K562 (cell line): ENCODE results near the gene HPS4. TPM values are rescaled to one million over a fixed set of nuclear protein-coding genes. Genes with fewer than 3 reads are reported as not detected.

Experiments
- ATAC-seq: fragments of 200-7000 bp; cut with Tn5 transposase; 3 replicates; pipeline ENCODE4 v1.9.1; 2020; ENCODE audit warnings: moderate library complexity
- BruUV-seq: library from RNA; stranded (reverse); fragments of 400-500 nt; replicated peaks from 2 replicates; lab custom pipeline; 2021; lab: Mats Ljungman, UMichigan
- CTCF ChIA-PET: fragments of 300-600 bp; formaldehyde crosslinking; extraction: SDS; loops from one replicate; lab custom pipeline; 2021; ENCODE audit warnings: low intra/inter-chr PET ratio; lab: Yijun Ruan, JAX
- POLR2A ChIA-PET: fragments of 300-600, 350-650 bp; sonication (Branson Sonifier 250); formaldehyde crosslinking; extraction: SDS; loops from one replicate; lab custom pipeline; 2021; ENCODE audit warnings: antibody characterized with exemption, inconsistent platforms; lab: Yijun Ruan, JAX
- DNase-seq, 4 experiments: peaks; one replicate each; pipeline versions ENCODE4 v3.0.0 to v3.0.0-alpha.2; 2011 to 2018; ENCODE audit warnings: low spot score in 3 of 4, mixed read lengths in 3 of 4; ENCODE audit errors: extremely low read depth in 1 of 4
- FAIRE-seq: peaks from 2 replicates; lab custom pipeline; 2011; peaks lifted over from hg19 to GRCh38; lab: Jason Lieb, UNC
- H2AFZ ChIP-seq: 2 replicates; pipeline ENCODE4 v1.6.0; 2011; ENCODE audit warnings: low read depth, low read length, control low read depth, inconsistent platforms
- H3K27ac ChIP-seq: fragments of 200-600 bp; 3 replicates; pipeline ENCODE4 v1.8.0; 2011; ENCODE audit warnings: low read depth, mild to moderate bottlenecking, control low read depth, inconsistent platforms, low read length, moderate library complexity, mixed read lengths; ENCODE audit errors: extremely low read depth
- H3K27me3 ChIP-seq, 2 experiments: fragments of 300-600 bp in 1 of 2; 2 replicates in 1 of 2; 3 replicates in 1 of 2; pipeline versions ENCODE4 v1.6.0 to v1.8.0; 2011; ENCODE audit warnings: inconsistent platforms in 2 of 2, low read length in 2 of 2, mild to moderate bottlenecking in 1 of 2, mixed read lengths in 1 of 2, moderate library complexity in 1 of 2; ENCODE audit not compliant: control insufficient read depth in 2 of 2, insufficient read depth in 2 of 2
- H3K36me3 ChIP-seq: fragments of 300-600 bp; 3 replicates; pipeline ENCODE4 v1.8.0; 2011; ENCODE audit warnings: mild to moderate bottlenecking, low read length, inconsistent platforms; ENCODE audit not compliant: control insufficient read depth, insufficient read depth
- H3K4me1 ChIP-seq, 2 experiments: fragments of 200-600 bp in 1 of 2; replicated peaks in 1 of 2; 2 replicates in 1 of 2; 3 replicates in 1 of 2; pipeline versions ENCODE4 v1.5.1 to v1.8.0; 2011; ENCODE audit warnings: inconsistent platforms in 2 of 2, low read length in 2 of 2, mild to moderate bottlenecking in 1 of 2, mixed read lengths in 1 of 2, moderate library complexity in 1 of 2; ENCODE audit not compliant: control insufficient read depth in 2 of 2, insufficient read depth in 2 of 2
- H3K4me2 ChIP-seq: 2 replicates; pipeline ENCODE4 v1.6.1; 2011; ENCODE audit warnings: low read length, control low read depth, inconsistent platforms, mixed read lengths; ENCODE audit not compliant: insufficient read depth
- H3K4me3 ChIP-seq: fragments of 200-600 bp; sonication (generic), shearing (Covaris generic); 2 replicates; pipeline ENCODE4 v1.5.1; 2016; ENCODE audit warnings: control low read depth, inconsistent platforms
- H3K79me2 ChIP-seq: fragments of 200-600 bp; 3 replicates; pipeline ENCODE4 v1.8.0; 2011; ENCODE audit warnings: low read length, inconsistent platforms; ENCODE audit not compliant: control insufficient read depth, insufficient read depth
- H3K9ac ChIP-seq, 2 experiments: 2 replicates each; pipeline versions ENCODE4 v1.6.0 to v1.6.1; 2011; ENCODE audit warnings: low read depth in 2 of 2, low read length in 2 of 2, control low read depth in 1 of 2, inconsistent platforms in 1 of 2, mild to moderate bottlenecking in 1 of 2, mixed read lengths in 1 of 2; ENCODE audit not compliant: insufficient read depth in 1 of 2
- H3K9me1 ChIP-seq: one replicate; pipeline ENCODE4 v1.6.0; 2011; ENCODE audit warnings: inconsistent platforms, mild to moderate bottlenecking, low read length, moderate library complexity; ENCODE audit not compliant: control insufficient read depth, insufficient read depth
- H3K9me3 ChIP-seq: replicated peaks from 2 replicates; pipeline ENCODE4 v1.5.1; 2011; ENCODE audit warnings: low read depth, low read length, inconsistent platforms; ENCODE audit not compliant: control insufficient read depth, insufficient read depth
- H4K20me1 ChIP-seq: replicated peaks from 2 replicates; pipeline ENCODE4 v1.6.1; 2011; ENCODE audit warnings: low read length, inconsistent platforms, mixed read lengths; ENCODE audit not compliant: control insufficient read depth, insufficient read depth
- CXXC5 ChIP-seq: fragments of 250-450 bp; sonication (Bioruptor Pico); IDR thresholded peaks from 2 replicates; pipeline ENCODE4 v1.8.0; 2022; ENCODE audit warnings: inconsistent platforms, mild to moderate bottlenecking, moderate library complexity
- L3MBTL2 ChIP-seq: fragments of 450-650 bp; IDR thresholded peaks from 2 replicates; pipeline ENCODE4 v1.6.1; 2016; ENCODE audit warnings: mild to moderate bottlenecking, moderate library complexity
- NFYB ChIP-seq: IDR thresholded peaks from 2 replicates; pipeline ENCODE4 v1.6.1; 2011; ENCODE audit warnings: mild to moderate bottlenecking, moderate library complexity; ENCODE audit not compliant: insufficient read length; ENCODE audit errors: extremely low read depth
- TOE1 ChIP-seq, 2 experiments: fragments of 450-650 bp in 1 of 2; sonication (generic) in 1 of 2; formaldehyde crosslinking in 1 of 2; IDR thresholded peaks; 2 replicates each; pipeline versions ENCODE4 v1.7.1 to v1.8.0; 2016 to 2022; ENCODE audit warnings: borderline replicate concordance in 2 of 2, mild to moderate bottlenecking in 2 of 2, antibody characterized with exemption in 1 of 2, inconsistent platforms in 1 of 2, low read depth in 1 of 2, missing genetic modification reagents in 1 of 2, moderate library complexity in 1 of 2
- USF1 ChIP-seq: sonication (generic); formaldehyde crosslinking; IDR thresholded peaks from 2 replicates; pipeline ENCODE4 v1.9.0; 2022; ENCODE audit warnings: mild to moderate bottlenecking, missing genetic modification reagents
- YY1 ChIP-seq, 3 experiments: IDR thresholded peaks; 2 replicates each; pipeline ENCODE4 v1.6.1; 2011; ENCODE audit warnings: low read length in 2 of 3, mild to moderate bottlenecking in 2 of 3, moderate library complexity in 2 of 3, borderline replicate concordance in 1 of 3, control low read depth in 1 of 3, low read depth in 1 of 3; ENCODE audit not compliant: insufficient read depth in 3 of 3, insufficient replicate concordance in 2 of 3, control insufficient read depth in 1 of 3, insufficient read length in 1 of 3; ENCODE audit errors: extremely low read depth in 1 of 3
- ZNF766 ChIP-seq: fragments of 200-800 bp; sonication (Bioruptor generic); conservative IDR thresholded peaks from 2 replicates; pipeline ENCODE4 v1.6.1; 2016; ENCODE audit warnings: missing genetic modification characterization, missing compliant biosample characterization
- WGBS: fragments of 100-300 bp; shearing (Covaris generic); methylation state at CpG from one replicate; pipeline ENCODE4 v1.1.6; 2016; ENCODE audit warnings: low coverage, mixed read lengths; ENCODE audit not compliant: insufficient coverage; ENCODE audit errors: missing lambda C conversion rate; 5-methylcytosine and 5-hydroxymethylcytosine counted together
- in situ Hi-C: fragments of 300-500 bp; cut with MboI; formaldehyde crosslinking; loops from 4 replicates; pipeline ENCODE4 v1.15.0; 2018; ENCODE audit warnings: inconsistent platforms, mixed read lengths
- intact Hi-C: fragments of 100-400 bp; cut with micrococcal nuclease; formaldehyde crosslinking; loops from 2 replicates; pipeline ENCODE4 v1.14.2; 2022
- polyA plus RNA-seq, 8 experiments: library from polyadenylated mRNA; depleted of rRNA in 4 of 8; stranded (reverse) in 5 of 8; unstranded in 3 of 8; fragments of >200 nt; fragmentation: Nextera tagmentation in 2 of 8; fragmentation: Illumina TruSeq in 1 of 8; extraction: Ambion mirVana in 2 of 8; extraction: Trizol in 1 of 8; gene quantifications; 2 replicates each; pipeline versions ENCODE4 v1.2.1 to v1.2.3, GENCODE V29; 2011 to 2014; ENCODE audit warnings: inconsistent platforms in 1 of 8, missing spikeins in 1 of 8
- total RNA-seq, 7 experiments: library from RNA; depleted of rRNA in 6 of 7; stranded (reverse); fragments of >200 nt in 6 of 7; fragmentation: Illumina TruSeq in 2 of 7; extraction: Trizol in 2 of 7; gene quantifications; 2 replicates each; pipeline versions ENCODE4 v1.2.1 to v1.2.3, GENCODE V29; 2011 to 2021; ENCODE audit warnings: low replicate concordance in 1 of 7
- TF ChIP-seq, protein P1 (sequence below), 2 experiments: IDR thresholded peaks; 2 replicates each; pipeline ENCODE4 v1.6.1; 2011; ENCODE audit warnings: borderline replicate concordance in 1 of 2, control low read depth in 1 of 2, low read depth in 1 of 2, low read length in 1 of 2, mild to moderate bottlenecking in 1 of 2, mixed read lengths in 1 of 2, moderate library complexity in 1 of 2; ENCODE audit not compliant: insufficient read depth in 1 of 2, insufficient read length in 1 of 2, poor library complexity in 1 of 2, severe bottlenecking in 1 of 2; ENCODE audit errors: extremely low read depth in 1 of 2

HPS4 gene
- total and polyA plus RNA-seq, 9 of the 15 experiments (the other 6 are each of a cell fraction or from before 2014, with no cell fraction given): 12.8 to 29.2 (median 25.3) TPM

- ATAC-seq: peak; percentile 54
- in situ Hi-C loops: loop anchor here (5.0 kb wide), 1 partner anchor 61 kb away; no protein-coding TSS in a partner anchor
- Histone ChIP-seq H3K4me3 (no peak overlapping the region), H3K27ac (peak overlapping the region; percentile 48; the same call in 2 of the 3 replicates), H4K20me1 (no peaks in the 10 kb centered on the region), H3K36me3 (no peaks in the 10 kb centered on the region), H3K79me2 (no peaks in the 10 kb centered on the region), H3K27me3 (no peaks in the 10 kb centered on the region; a peak in 1 of 5 replicates), H2AFZ (peak overlapping the region; percentile 90), H3K9me3 (no peaks in the 10 kb centered on the region), H3K9me1 (no peaks in the 10 kb centered on the region), H3K9ac (no peak overlapping the region), H3K4me1 (peaks cover 13 to 40% of the 10 kb centered on the region in 2 experiments), H3K4me2 (no peak overlapping the region)
- peak; percentile 85 for FAIRE-seq
- ChIA-PET POLR2A (interaction anchor here (1.2 to 1.6 kb wide), 3 partner anchors 29 to 65 kb away, joined by 3 to 8 read pairs (median 4); no protein-coding TSS in a partner anchor), CTCF (interaction anchor here (6.1 kb wide), 1 partner anchor 58 kb away, joined by 57 read pairs; no protein-coding TSS in a partner anchor)
- no TSS peak for BruUV-seq
- peak; percentile 65 to 75 (median 72) for DNase-seq
- intact Hi-C loops: no loop called here
- WGBS: 71% methylated on average over 2 of the region's 5 CpGs
- peak; percentile 78 for TF ChIP-seq L3MBTL2
- TF ChIP-seq, protein P1, sequence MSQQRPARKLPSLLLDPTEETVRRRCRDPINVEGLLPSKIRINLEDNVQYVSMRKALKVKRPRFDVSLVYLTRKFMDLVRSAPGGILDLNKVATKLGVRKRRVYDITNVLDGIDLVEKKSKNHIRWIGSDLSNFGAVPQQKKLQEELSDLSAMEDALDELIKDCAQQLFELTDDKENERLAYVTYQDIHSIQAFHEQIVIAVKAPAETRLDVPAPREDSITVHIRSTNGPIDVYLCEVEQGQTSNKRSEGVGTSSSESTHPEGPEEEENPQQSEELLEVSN (IDR thresholded peaks at IDR 0.05; ENCODE audit: borderline replicate concordance in 1 of 2, extremely low read depth in 1 of 2, insufficient read depth in 1 of 2, insufficient read length in 1 of 2, low read depth in 1 of 2, low read length in 1 of 2, poor library complexity in 1 of 2, severe bottlenecking in 1 of 2): peak; percentile 48 to 80
- peak; percentile 35; the same call in 1 of the 2 replicates for TF ChIP-seq ZNF766
- peak; percentile 36; the same call in 1 of the 2 replicates for TF ChIP-seq CXXC5 (CRISPR knock-in tag)
- peak; percentile 85 for TF ChIP-seq USF1 (CRISPR knock-in tag)
- peak; percentile 39 to 90 (median 57) for TF ChIP-seq YY1 (IDR thresholded peaks at IDR 0.05; ENCODE audit: borderline replicate concordance in 1 of 3, control insufficient read depth in 1 of 3, extremely low read depth in 1 of 3, insufficient read depth in 3 of 3, insufficient read length in 1 of 3, insufficient replicate concordance in 2 of 3, low read depth in 1 of 3, low read length in 2 of 3)
- TF ChIP-seq NFYB: peak; percentile 77
- TF ChIP-seq TOE1 (IDR thresholded peaks at IDR 0.05; ENCODE audit: borderline replicate concordance): peak; percentile 90
- TF ChIP-seq TOE1 (CRISPR knock-in tag; IDR thresholded peaks at IDR 0.05; ENCODE audit: borderline replicate concordance, low read depth): no peak
Measured at GRCh38 chr22:26401726-26402125, 81.9 kb downstream of the HPS4 start.
